Measurements from ENCODE around the gene BIVM.

DNA sequence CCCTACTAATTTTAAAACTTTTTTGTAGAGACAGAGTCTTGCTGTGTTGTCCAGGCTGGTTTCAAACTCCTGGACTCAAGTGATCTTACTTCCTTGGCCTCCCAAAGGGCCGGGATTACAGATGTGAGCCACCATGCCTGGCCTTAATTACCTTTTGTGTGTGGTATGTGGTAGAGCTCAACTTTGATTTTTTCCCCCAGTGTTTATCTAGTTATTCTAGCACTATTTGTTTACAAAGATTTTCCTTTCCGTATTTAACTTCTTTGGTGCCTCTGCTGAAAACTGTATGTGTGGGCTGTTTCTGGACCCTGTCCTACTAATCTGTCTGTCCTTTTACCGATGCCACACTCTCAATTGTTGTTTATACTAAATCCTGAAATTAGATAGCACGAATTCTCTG is 37.6 kb downstream of the BIVM start:
- TF ChIP-seq EZH2 (IDR thresholded peaks at IDR 0.05; ENCODE audit: insufficient read depth, poor library complexity, severe bottlenecking) (no peak), EZH2phosphoT487 (IDR thresholded peaks at IDR 0.05; ENCODE audit: insufficient read depth, low read depth) (no peak)

All from GM23248 (cell line).